WTC11 (cell line): ENCODE results near the gene GRAMD2B.

ENCODE experiments used
- FOXK1 ChIP-seq: sonication (generic); formaldehyde crosslinking; IDR thresholded peaks from 2 replicates; pipeline ENCODE4 v1.8.0; 2022; ENCODE audit warnings: mild to moderate bottlenecking, moderate library complexity, missing genetic modification reagents
- JUN ChIP-seq: sonication (generic); formaldehyde crosslinking; IDR thresholded peaks from 2 replicates; pipeline ENCODE4 v1.8.0; 2023; ENCODE audit warnings: mild to moderate bottlenecking, missing genetic modification reagents
- TCF7 ChIP-seq: sonication (generic); formaldehyde crosslinking; IDR thresholded peaks from 2 replicates; pipeline ENCODE4 v1.8.0; 2022; ENCODE audit warnings: mild to moderate bottlenecking, low read depth, missing genetic modification reagents, moderate library complexity
- TP53 ChIP-seq: sonication (generic); formaldehyde crosslinking; IDR thresholded peaks from 2 replicates; pipeline ENCODE4 v1.8.1; 2023; ENCODE audit warnings: mild to moderate bottlenecking, missing genetic modification reagents
- ZBTB21 ChIP-seq: sonication (generic); formaldehyde crosslinking; IDR thresholded peaks from 2 replicates; pipeline ENCODE4 v1.8.1; 2023; ENCODE audit warnings: mild to moderate bottlenecking, missing genetic modification reagents, borderline replicate concordance
- ZNF219 ChIP-seq: sonication (generic); formaldehyde crosslinking; IDR thresholded peaks from 2 replicates; pipeline ENCODE4 v1.8.0; 2023; ENCODE audit warnings: missing genetic modification reagents, mild to moderate bottlenecking, borderline replicate concordance
- ZNF396 ChIP-seq: fragments of 250-450 bp; sonication (Bioruptor Pico); IDR thresholded peaks from 2 replicates; pipeline ENCODE4 v1.8.0; 2021; ENCODE audit warnings: mild to moderate bottlenecking, moderate library complexity, borderline replicate concordance
- TF ChIP-seq, protein P1 (sequence below): fragments of 200-600 bp; IDR thresholded peaks from 2 replicates; pipeline ENCODE4 v1.8.0; 2022; ENCODE audit warnings: antibody characterized with exemption
- TF ChIP-seq, protein P2 (sequence below): sonication (generic); formaldehyde crosslinking; IDR thresholded peaks from 2 replicates; pipeline ENCODE4 v1.8.0; 2022; ENCODE audit warnings: mild to moderate bottlenecking, missing genetic modification reagents
- TF ChIP-seq, protein P3 (sequence below): sonication (generic); formaldehyde crosslinking; IDR thresholded peaks from 2 replicates; pipeline ENCODE4 v1.8.0; 2022; ENCODE audit warnings: mild to moderate bottlenecking, missing genetic modification reagents
- TF ChIP-seq, protein P4 (sequence below): sonication (generic); formaldehyde crosslinking; IDR thresholded peaks from 2 replicates; pipeline ENCODE4 v1.8.1; 2022; ENCODE audit warnings: missing genetic modification reagents, borderline replicate concordance
- TF ChIP-seq, protein P5 (sequence below): sonication (generic); formaldehyde crosslinking; IDR thresholded peaks from 2 replicates; pipeline ENCODE4 v1.8.1; 2023; ENCODE audit warnings: mild to moderate bottlenecking, moderate library complexity, missing genetic modification reagents

DNA sequence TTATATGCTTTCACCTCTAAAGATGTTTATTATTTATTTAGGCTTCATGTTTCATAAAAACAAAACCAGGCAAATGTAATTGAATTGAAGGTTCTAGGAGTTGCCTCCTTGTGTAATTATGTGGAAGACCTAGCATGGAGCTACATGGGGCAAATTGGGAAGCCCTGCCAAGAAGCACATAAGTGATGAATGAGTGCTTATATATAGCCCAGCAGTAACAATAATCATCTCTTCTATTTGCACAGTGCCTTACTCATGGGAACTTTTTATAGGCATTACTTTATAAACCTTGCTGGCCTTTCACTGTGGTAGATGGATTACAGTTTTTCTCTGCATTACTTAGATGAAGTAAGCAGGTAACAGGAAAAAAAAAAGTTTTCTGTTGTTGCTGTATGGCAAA lies 40.0 kb upstream of the GRAMD2B start:
- TF ChIP-seq ZNF219 (CRISPR knock-in tag), result no peak
- TF ChIP-seq, protein P1, sequence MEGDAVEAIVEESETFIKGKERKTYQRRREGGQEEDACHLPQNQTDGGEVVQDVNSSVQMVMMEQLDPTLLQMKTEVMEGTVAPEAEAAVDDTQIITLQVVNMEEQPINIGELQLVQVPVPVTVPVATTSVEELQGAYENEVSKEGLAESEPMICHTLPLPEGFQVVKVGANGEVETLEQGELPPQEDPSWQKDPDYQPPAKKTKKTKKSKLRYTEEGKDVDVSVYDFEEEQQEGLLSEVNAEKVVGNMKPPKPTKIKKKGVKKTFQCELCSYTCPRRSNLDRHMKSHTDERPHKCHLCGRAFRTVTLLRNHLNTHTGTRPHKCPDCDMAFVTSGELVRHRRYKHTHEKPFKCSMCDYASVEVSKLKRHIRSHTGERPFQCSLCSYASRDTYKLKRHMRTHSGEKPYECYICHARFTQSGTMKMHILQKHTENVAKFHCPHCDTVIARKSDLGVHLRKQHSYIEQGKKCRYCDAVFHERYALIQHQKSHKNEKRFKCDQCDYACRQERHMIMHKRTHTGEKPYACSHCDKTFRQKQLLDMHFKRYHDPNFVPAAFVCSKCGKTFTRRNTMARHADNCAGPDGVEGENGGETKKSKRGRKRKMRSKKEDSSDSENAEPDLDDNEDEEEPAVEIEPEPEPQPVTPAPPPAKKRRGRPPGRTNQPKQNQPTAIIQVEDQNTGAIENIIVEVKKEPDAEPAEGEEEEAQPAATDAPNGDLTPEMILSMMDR, result no peak
- no peak for TF ChIP-seq FOXK1 (CRISPR knock-in tag)
- TF ChIP-seq, protein P2, sequence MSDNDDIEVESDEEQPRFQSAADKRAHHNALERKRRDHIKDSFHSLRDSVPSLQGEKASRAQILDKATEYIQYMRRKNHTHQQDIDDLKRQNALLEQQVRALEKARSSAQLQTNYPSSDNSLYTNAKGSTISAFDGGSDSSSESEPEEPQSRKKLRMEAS (CRISPR knock-in tag), result no peak
- TF ChIP-seq ZNF396 (CRISPR knock-in tag), result no peak
- TF ChIP-seq, protein P3, sequence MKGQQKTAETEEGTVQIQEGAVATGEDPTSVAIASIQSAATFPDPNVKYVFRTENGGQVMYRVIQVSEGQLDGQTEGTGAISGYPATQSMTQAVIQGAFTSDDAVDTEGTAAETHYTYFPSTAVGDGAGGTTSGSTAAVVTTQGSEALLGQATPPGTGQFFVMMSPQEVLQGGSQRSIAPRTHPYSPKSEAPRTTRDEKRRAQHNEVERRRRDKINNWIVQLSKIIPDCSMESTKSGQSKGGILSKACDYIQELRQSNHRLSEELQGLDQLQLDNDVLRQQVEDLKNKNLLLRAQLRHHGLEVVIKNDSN (CRISPR knock-in tag), result no peak
- no peak for TF ChIP-seq JUN (CRISPR knock-in tag)
- no peak for TF ChIP-seq TCF7 (CRISPR knock-in tag)
- TF ChIP-seq, protein P4, sequence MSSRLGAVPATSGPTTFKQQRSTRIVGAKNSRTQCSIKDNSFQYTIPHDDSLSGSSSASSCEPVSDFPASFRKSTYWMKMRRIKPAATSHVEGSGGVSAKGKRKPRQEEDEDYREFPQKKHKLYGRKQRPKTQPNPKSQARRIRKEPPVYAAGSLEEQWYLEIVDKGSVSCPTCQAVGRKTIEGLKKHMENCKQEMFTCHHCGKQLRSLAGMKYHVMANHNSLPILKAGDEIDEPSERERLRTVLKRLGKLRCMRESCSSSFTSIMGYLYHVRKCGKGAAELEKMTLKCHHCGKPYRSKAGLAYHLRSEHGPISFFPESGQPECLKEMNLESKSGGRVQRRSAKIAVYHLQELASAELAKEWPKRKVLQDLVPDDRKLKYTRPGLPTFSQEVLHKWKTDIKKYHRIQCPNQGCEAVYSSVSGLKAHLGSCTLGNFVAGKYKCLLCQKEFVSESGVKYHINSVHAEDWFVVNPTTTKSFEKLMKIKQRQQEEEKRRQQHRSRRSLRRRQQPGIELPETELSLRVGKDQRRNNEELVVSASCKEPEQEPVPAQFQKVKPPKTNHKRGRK (CRISPR knock-in tag), result no peak
- TF ChIP-seq ZBTB21, result no peak
- TF ChIP-seq, protein P5, sequence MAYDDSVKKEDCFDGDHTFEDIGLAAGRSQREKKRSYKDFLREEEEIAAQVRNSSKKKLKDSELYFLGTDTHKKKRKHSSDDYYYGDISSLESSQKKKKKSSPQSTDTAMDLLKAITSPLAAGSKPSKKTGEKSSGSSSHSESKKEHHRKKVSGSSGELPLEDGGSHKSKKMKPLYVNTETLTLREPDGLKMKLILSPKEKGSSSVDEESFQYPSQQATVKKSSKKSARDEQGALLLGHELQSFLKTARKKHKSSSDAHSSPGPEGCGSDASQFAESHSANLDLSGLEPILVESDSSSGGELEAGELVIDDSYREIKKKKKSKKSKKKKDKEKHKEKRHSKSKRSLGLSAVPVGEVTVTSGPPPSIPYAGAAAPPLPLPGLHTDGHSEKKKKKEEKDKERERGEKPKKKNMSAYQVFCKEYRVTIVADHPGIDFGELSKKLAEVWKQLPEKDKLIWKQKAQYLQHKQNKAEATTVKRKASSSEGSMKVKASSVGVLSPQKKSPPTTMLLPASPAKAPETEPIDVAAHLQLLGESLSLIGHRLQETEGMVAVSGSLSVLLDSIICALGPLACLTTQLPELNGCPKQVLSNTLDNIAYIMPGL (CRISPR knock-in tag), result no peak
- no peak for TF ChIP-seq TP53 (CRISPR knock-in tag)
